ENCODE measurements around the gene OR2AG2.

- TF ChIP-seq CTCF (IDR thresholded peaks at IDR 0.05) (no peak), POLR2A (IDR thresholded peaks at IDR 0.05) (no peak)
Observed at GRCh38 chr11:6719576-6719975, 52.2 kb downstream of the OR2AG2 start.

All from body of pancreas (tissue), 4 donors.